Umbilical cord (tissue), 2 donors: ENCODE measurements around the gene ZNF213. TPM values are rescaled to one million over a fixed set of nuclear protein-coding genes. Genes with fewer than 3 reads are reported as not detected.
A peak's percentile ranks its signal among the peaks of the same experiment; 100 is the strongest.

ENCODE experiments used
- DNase-seq: peaks from one replicate; pipeline ENCODE4 v3.0.0-alpha.2; 2015; ENCODE audit warnings: low spot score
- total RNA-seq: library from RNA; depleted of rRNA; stranded (reverse); fragments of >200 nt; gene quantifications from one replicate; pipeline ENCODE4 v1.2.3, GENCODE V29; 2014; ENCODE audit warnings: low replicate concordance; ENCODE audit not compliant: insufficient read depth

The ZNF213 gene
- 0.96 TPM for total RNA-seq

GRCh38 chr16:3134338-3135125, at the start of gene ZNF213:
Gene ZNF213 (plus strand): TSS chr16:3135029. CDS start chr16:3137281, 2,252 bp downstream.
- DNase-seq: peak; percentile 100

GRCh38 chr16:3085868-3086595, 48.8 kb upstream of the ZNF213 start:
- DNase-seq: no peak

GRCh38 chr16:3086596-3087242, 48.1 kb upstream of the ZNF213 start:
- DNase-seq: no peak

GRCh38 chr16:3087243-3088235, 47.3 kb upstream of the ZNF213 start:
- DNase-seq: no peak

- no peak for DNase-seq
These were observed 46.4 kb upstream of the ZNF213 start for GRCh38 chr16:3088450-3088849.

GRCh38 chr16:3088925-3089716, 45.7 kb upstream of the ZNF213 start:
- no peak for DNase-seq

GRCh38 chr16:3089717-3090592, 44.9 kb upstream of the ZNF213 start:
- no peak for DNase-seq

- DNase-seq: no peak
These were observed 43.3 kb upstream of the ZNF213 start for GRCh38 chr16:3091551-3091950.

- no peak for DNase-seq
These were observed 42.3 kb upstream of the ZNF213 start for GRCh38 chr16:3092501-3092941.

GRCh38 chr16:3094289-3095027, 40.4 kb upstream of the ZNF213 start:
- DNase-seq: no peak

- DNase-seq: no peak
These were observed 39.0 kb upstream of the ZNF213 start for GRCh38 chr16:3095869-3096268.

GRCh38 chr16:3096362-3096761, 38.5 kb upstream of the ZNF213 start:
- DNase-seq: no peak

GRCh38 chr16:3097266-3097665, 37.6 kb upstream of the ZNF213 start:
- DNase-seq: no peak

- no peak for DNase-seq
These were observed 36.1 kb upstream of the ZNF213 start, which contains the start of gene ZSCAN10 for GRCh38 chr16:3098459-3099394. Gene ZSCAN10 (minus strand): TSS chr16:3099294. CDS start chr16:3092937, 6,357 bp downstream.

GRCh38 chr16:3099395-3099731, 35.5 kb upstream of the ZNF213 start:
- DNase-seq: no peak

- DNase-seq: peak; percentile 89
These were observed 34.9 kb upstream of the ZNF213 start for GRCh38 chr16:3099732-3100499.
